WTC11 (cell line): ENCODE results near the gene HAPLN1.

ENCODE experiments used
- ATF2 ChIP-seq: sonication (generic); formaldehyde crosslinking; IDR thresholded peaks from 2 replicates; pipeline ENCODE4 v1.8.1; 2022; ENCODE audit warnings: low read depth, missing genetic modification reagents, borderline replicate concordance
- CTCF ChIP-seq: fragments of 200-600 bp; IDR thresholded peaks from 2 replicates; pipeline ENCODE4 v1.8.0; 2022; ENCODE audit warnings: antibody characterized with exemption
- ETV6 ChIP-seq: sonication (generic); formaldehyde crosslinking; IDR thresholded peaks from 2 replicates; pipeline ENCODE4 v1.8.1; 2022; ENCODE audit warnings: mild to moderate bottlenecking, missing genetic modification reagents
- IRF2 ChIP-seq: sonication (generic); formaldehyde crosslinking; IDR thresholded peaks from 2 replicates; pipeline ENCODE4 v1.8.0; 2022; ENCODE audit warnings: low read depth, missing genetic modification reagents, borderline replicate concordance
- NFATC4 ChIP-seq: fragments of 250-450 bp; sonication (Bioruptor Pico); IDR thresholded peaks from 2 replicates; pipeline ENCODE4 v1.9.0; 2021; ENCODE audit warnings: mild to moderate bottlenecking
- NFYB ChIP-seq: sonication (generic); formaldehyde crosslinking; conservative IDR thresholded peaks from 2 replicates; pipeline ENCODE4 v1.8.0; 2022; ENCODE audit warnings: low read depth, missing genetic modification reagents
- SMAD3 ChIP-seq: sonication (generic); formaldehyde crosslinking; IDR thresholded peaks from 2 replicates; pipeline ENCODE4 v1.8.0; 2022; ENCODE audit warnings: missing genetic modification reagents, mild to moderate bottlenecking, borderline replicate concordance
- ZNF121 ChIP-seq: sonication (generic); formaldehyde crosslinking; IDR thresholded peaks from 2 replicates; pipeline ENCODE4 v1.8.0; 2023; ENCODE audit warnings: missing genetic modification reagents
- ZNF232 ChIP-seq: sonication (generic); formaldehyde crosslinking; IDR thresholded peaks from 2 replicates; pipeline ENCODE4 v1.8.0; 2022; ENCODE audit warnings: mild to moderate bottlenecking, missing genetic modification reagents
- ZNF263 ChIP-seq: sonication (generic); formaldehyde crosslinking; IDR thresholded peaks from 2 replicates; pipeline ENCODE4 v1.8.1; 2022; ENCODE audit warnings: low read depth, mild to moderate bottlenecking, moderate library complexity, missing genetic modification reagents
- ZNF281 ChIP-seq: sonication (generic); formaldehyde crosslinking; IDR thresholded peaks from 2 replicates; pipeline ENCODE4 v1.8.0; 2023; ENCODE audit warnings: mild to moderate bottlenecking, missing genetic modification reagents
- ZNF396 ChIP-seq: fragments of 250-450 bp; sonication (Bioruptor Pico); IDR thresholded peaks from 2 replicates; pipeline ENCODE4 v1.8.0; 2021; ENCODE audit warnings: mild to moderate bottlenecking, moderate library complexity, borderline replicate concordance
- ZNF423 ChIP-seq: fragments of 250-450 bp; sonication (Bioruptor Pico); IDR thresholded peaks from 2 replicates; pipeline ENCODE4 v2.1.2; 2022; ENCODE audit warnings: mild to moderate bottlenecking, moderate library complexity

- no peak for TF ChIP-seq ETV6 (CRISPR knock-in tag)
- TF ChIP-seq CTCF = no peak
- no peak for TF ChIP-seq SMAD3 (CRISPR knock-in tag)
- no peak for TF ChIP-seq NFATC4
- TF ChIP-seq ZNF232 (CRISPR knock-in tag) = no peak
- TF ChIP-seq ZNF263 (CRISPR knock-in tag) = no peak
- TF ChIP-seq ZNF423 = no peak
- TF ChIP-seq ZNF281 (CRISPR knock-in tag) = no peak
- no peak for TF ChIP-seq IRF2 (CRISPR knock-in tag)
- no peak for TF ChIP-seq NFYB
- TF ChIP-seq ZNF396 = no peak
- TF ChIP-seq ZNF121 (CRISPR knock-in tag) = no peak
- no peak for TF ChIP-seq ATF2
Observed at GRCh38 chr5:83641946-83642345, 78.7 kb downstream of the HAPLN1 start.
